HG03469 (cell line): ENCODE measurements around the gene MET.
A peak's percentile ranks its signal among the peaks of the same experiment; 100 is the strongest.
"Not testable (repeated sequence)": the region's sequence is repeated elsewhere in the genome, so short reads cannot be mapped to it uniquely, and the experiment has no call there.

Experiments used
- ATAC-seq: cut with Tn5 transposase; IDR thresholded peaks from one replicate; pipeline ENCODE4 v1.9.1; 2021; ENCODE audit warnings: mild to moderate bottlenecking, moderate library complexity, moderate number of reproducible peaks; ENCODE audit not compliant: unreplicated experiment

Gene MET

GRCh38 chr7:116671681-116672595 lies at the start of gene MET:
Gene MET, plus strand, starts transcription at chr7:116672196. Its CDS starts 26,889 bp downstream, at chr7:116699085.
- peak; percentile 70 for ATAC-seq

GRCh38 chr7:116626886-116627285 lies 45.1 kb upstream of the MET start:
- ATAC-seq: no peak

- no peak for ATAC-seq
Measured at GRCh38 chr7:116629051-116629463, 42.9 kb upstream of the MET start.

GRCh38 chr7:116630357-116630756 lies 41.6 kb upstream of the MET start:
- peak; percentile 88 for ATAC-seq

DNA sequence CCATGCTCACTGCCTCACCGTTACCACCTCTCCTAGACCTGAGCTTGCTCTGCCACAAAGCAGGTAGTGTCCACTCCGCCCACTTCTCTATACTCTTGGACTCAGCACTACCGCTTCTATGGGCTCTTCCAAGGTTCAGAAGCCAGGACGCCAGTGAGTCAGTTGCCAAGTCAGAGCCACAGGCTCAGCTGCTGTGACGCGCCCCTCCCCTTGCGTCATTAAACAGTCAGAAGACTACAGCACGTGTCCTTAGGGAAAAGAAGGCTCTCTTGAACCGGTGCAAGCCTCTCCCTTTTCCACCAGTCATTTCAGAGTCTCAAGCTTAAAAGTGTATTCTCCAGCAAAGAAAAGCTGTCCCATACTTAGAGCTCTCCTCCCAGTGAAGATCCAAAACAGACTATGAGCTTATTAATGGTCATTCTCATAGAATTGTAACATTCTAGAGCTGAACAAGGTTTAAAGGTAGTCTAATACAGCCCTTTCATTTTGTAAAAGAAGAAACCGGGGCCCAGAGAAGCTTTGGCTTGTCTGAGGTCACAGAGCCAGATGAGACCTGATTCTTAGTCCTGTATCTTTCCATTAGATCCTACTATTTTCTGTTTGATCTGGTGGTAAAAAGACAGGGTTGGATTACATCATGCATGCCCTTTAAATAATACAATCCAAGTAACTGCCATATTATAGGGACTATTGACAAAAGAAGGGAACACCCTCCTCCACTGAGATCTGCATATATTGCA lies 40.9 kb upstream of the MET start:
- peak; percentile 27 for ATAC-seq

DNA sequence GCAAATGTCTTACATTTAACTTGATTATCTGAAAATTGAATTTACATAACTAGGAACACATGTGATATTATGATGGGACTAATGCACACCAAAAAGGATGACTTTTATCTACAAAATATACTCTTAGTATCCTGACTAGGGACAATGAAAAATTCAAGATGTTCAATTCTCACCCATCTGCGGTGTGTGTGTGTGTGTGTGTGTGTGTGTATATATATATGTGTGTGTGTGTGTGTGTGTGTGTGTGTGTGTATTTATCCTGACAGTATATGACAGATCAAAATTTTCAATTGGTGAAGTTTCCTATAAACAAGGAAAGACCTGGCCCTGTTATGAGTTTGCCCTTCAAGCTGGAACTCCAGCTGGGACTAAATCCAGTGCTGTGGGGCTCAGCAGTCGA lies 40.3 kb upstream of the MET start:
- ATAC-seq: no peak

- no peak for ATAC-seq
Measured at GRCh38 chr7:116632384-116632783, 39.6 kb upstream of the MET start.

GRCh38 chr7:116633131-116633988 lies 38.6 kb upstream of the MET start:
- peak; percentile 29 for ATAC-seq

DNA sequence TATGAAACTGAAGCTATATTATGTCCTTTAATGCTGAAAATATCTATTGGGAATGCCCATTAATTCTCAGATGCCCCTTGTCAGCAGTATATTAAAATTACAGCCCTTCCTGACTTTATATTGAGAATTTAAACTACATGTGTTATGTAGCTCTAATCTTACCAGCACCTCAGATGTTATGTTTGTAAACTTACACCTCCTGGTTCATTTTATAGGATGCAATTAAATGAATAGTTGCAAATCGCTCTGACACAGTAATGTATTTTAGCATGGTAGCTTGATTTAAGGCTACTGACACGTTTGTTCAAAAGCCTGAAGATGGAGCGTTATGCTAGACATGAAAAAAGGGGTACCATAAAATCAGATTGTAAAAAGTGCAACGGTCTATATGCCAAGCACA lies 35.0 kb upstream of the MET start:
- no peak for ATAC-seq

DNA sequence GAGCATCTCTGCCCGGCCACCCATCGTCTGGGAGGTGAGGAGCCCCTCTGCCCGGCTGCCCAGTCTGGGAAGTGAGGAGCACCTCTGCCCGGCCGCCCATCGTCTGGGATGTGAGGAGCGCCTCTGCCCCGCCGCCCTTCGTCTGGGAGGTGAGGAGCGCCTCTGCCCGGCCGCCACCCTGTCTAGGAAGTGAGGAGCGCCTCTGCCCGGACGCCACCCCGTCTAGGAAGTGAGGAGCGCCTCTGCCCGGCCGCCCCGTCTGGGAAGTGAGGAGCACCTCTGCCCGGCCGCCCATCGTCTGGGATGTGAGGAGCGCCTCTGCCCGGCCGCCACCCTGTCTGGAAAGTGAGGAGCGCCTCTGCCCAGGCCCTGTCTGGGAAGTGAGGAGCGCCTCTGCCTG lies 33.4 kb upstream of the MET start:
- ATAC-seq: not testable (repeated sequence)

- no peak for ATAC-seq
Measured at GRCh38 chr7:116641551-116642153, 30.3 kb upstream of the MET start.

- ATAC-seq: not testable (repeated sequence)
Measured at GRCh38 chr7:116643148-116643547, 28.8 kb upstream of the MET start.

GRCh38 chr7:116644628-116645027 lies 27.4 kb upstream of the MET start:
- ATAC-seq: no peak

DNA sequence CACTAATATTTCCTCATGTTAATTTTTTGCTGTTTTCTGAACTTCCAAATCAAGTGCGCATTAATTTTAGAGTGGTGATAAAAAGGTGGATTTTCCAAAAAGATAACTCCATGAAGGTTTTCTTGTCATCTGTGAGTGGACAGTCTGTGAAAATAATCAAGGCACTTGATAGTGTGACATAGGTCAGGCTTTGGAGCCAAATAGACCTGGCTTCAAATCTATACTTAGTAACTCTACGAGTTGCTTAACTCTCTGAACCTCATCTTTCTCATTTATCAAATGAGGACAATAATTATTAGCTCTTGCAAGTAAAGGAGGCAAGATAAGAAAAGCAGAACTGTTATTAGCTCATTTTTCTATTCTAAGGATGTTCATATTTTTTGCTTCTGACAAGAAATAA lies 24.7 kb upstream of the MET start:
- no peak for ATAC-seq

DNA sequence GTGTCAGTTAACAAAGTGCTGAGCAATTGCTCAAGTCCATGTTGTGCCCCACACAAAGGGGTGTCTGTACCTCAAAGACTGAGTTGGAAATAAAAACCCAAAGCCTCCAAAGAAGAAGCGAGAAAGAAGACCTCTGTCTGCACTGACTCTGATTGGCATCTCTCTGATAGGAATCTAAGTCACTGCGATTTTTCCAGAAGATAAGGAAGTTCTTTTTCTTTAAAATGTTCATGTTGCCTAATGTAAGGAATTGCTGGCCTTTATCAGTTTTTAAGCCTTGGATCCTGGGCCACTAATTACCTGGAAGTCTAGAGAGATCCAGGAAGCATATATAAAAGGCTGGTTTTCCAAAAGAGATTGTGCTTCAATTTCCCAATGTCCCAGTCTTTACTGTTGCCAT lies 24.1 kb upstream of the MET start:
- ATAC-seq: no peak

- ATAC-seq: no peak
Measured at GRCh38 chr7:116650436-116650835, 21.6 kb upstream of the MET start.

- ATAC-seq: no peak
Measured at GRCh38 chr7:116652793-116653192, 19.2 kb upstream of the MET start.

DNA sequence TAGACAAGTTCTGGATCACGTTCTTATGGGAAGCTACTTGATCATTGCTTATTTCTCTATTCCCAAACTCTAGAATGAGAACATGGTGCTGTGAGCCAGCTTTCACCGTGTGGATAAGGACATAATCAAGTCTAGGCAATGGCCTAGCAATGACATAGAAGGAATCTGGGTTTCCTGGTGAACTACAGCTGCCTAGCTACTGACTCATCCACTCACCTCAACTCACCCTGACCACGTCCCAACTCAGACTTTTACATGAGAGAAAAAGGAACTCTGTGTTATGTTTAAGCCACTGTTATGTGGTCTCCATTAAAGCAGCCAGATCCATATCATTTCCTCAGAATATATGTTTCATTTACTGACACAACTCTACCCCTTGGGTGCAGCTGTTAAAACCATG lies 18.8 kb upstream of the MET start:
- no peak for ATAC-seq

- ATAC-seq: no peak
Measured at GRCh38 chr7:116653646-116654045, 18.4 kb upstream of the MET start.

DNA sequence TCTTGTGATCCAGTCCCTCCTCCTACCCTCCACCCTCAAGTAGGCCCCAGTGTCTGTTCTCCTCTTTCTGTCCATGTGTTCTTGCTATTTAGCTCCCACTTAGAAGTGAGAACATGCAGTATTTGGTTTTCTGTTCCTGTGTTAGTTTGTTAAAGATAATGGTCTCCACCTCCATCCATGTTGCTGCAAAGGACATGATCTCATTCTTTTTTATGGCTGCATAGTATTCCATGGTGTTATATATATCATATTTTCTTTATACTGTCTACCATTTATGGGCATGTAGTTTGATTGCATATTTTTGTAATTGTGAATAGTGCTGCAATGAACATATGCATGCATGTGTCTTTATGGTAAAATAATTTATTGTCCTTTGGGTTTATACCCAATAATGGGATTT lies 12.7 kb upstream of the MET start:
- not testable (repeated sequence) for ATAC-seq

- no peak for ATAC-seq
Measured at GRCh38 chr7:116661865-116662264, 10.1 kb upstream of the MET start.
